MCF 10A (cell line): Measurements from ENCODE around the gene PTGS2. TPM values are rescaled to one million over a fixed set of nuclear protein-coding genes. Genes with fewer than 3 reads are reported as not detected.

Source experiments
- BruUV-seq: library from RNA; stranded (reverse); fragments of 400-500 nt; replicated peaks from 2 replicates; lab custom pipeline; 2021; lab: Mats Ljungman, UMichigan
- CTCF ChIA-PET: fragments of 300-600 bp; sonication (Branson Sonifier 250); formaldehyde crosslinking; extraction: SDS; loops from one replicate; lab custom pipeline; 2021; ENCODE audit warnings: antibody characterized with exemption, inconsistent platforms; lab: Yijun Ruan, JAX
- POLR2A ChIA-PET: fragments of 300-600, 350-650 bp; sonication (Branson Sonifier 250); formaldehyde crosslinking; extraction: SDS; loops from one replicate; lab custom pipeline; 2020; ENCODE audit warnings: antibody characterized with exemption, inconsistent platforms; lab: Yijun Ruan, JAX
- DNase-seq: peaks from one replicate; pipeline ENCODE4 v3.0.0-alpha.2; 2018; ENCODE audit not compliant: unreplicated experiment
- H3K27ac Mint-ChIP-seq: one replicate; pipeline ENCODE4 v1.8.0; 2022; ENCODE audit warnings: mild to moderate bottlenecking, low read depth, mixed read lengths; ENCODE audit not compliant: unreplicated experiment
- H3K27me3 Mint-ChIP-seq: one replicate; pipeline ENCODE4 v1.8.0; 2022; ENCODE audit warnings: mixed read lengths; ENCODE audit not compliant: insufficient read depth, unreplicated experiment
- H3K36me3 Mint-ChIP-seq: one replicate; pipeline ENCODE4 v1.8.0; 2022; ENCODE audit warnings: mild to moderate bottlenecking, moderate library complexity, mixed read lengths; ENCODE audit not compliant: insufficient read depth, unreplicated experiment
- H3K4me1 Mint-ChIP-seq: one replicate; pipeline ENCODE4 v1.8.0; 2022; ENCODE audit warnings: mixed read lengths; ENCODE audit not compliant: insufficient read depth, unreplicated experiment
- H3K4me3 Mint-ChIP-seq: one replicate; pipeline ENCODE4 v1.8.0; 2022; ENCODE audit warnings: mild to moderate bottlenecking, moderate library complexity, mixed read lengths; ENCODE audit not compliant: unreplicated experiment
- H3K9me3 Mint-ChIP-seq: one replicate; pipeline ENCODE4 v1.8.0; 2022; ENCODE audit warnings: mixed read lengths; ENCODE audit not compliant: unreplicated experiment
- CTCF ChIP-seq: fragments of 200-600 bp; IDR thresholded peaks from one replicate; pipeline ENCODE4 v1.8.0; 2022; ENCODE audit warnings: antibody characterized with exemption, mild to moderate bottlenecking; ENCODE audit not compliant: unreplicated experiment
- intact Hi-C: fragments of 100-400 bp; cut with micrococcal nuclease; formaldehyde crosslinking; loops from 2 replicates; pipeline ENCODE4 v1.14.1; 2022
- total RNA-seq: library from RNA; stranded (reverse); gene quantifications from 2 replicates; pipeline ENCODE4 v1.2.3, GENCODE V29; 2022

PTGS2 gene
- total RNA-seq, 1 experiment from 2014 or later: 17.6 TPM

GRCh38 chr1:186715887-186716809 is 35.9 kb upstream of the PTGS2 start:
- ChIA-PET CTCF (interaction anchor here (0.5 to 2.6 kb wide), 10 partner anchors 9 to 483 kb away, joined by 3 to 10 read pairs (median 3); no protein-coding TSS in a partner anchor), POLR2A (interaction anchor here (0.6 to 1.4 kb wide), 6 partner anchors 9 to 92 kb away, joined by 3 to 4 read pairs (median 3); no protein-coding TSS in a partner anchor)
- Mint-ChIP-seq H3K27me3 (no peaks in the 10 kb centered on the region), H3K4me1 (no peaks in the 10 kb centered on the region), H3K27ac (no peak overlapping the region), H3K4me3 (no peak overlapping the region), H3K36me3 (no peaks in the 10 kb centered on the region), H3K9me3 (no peaks in the 10 kb centered on the region)
- intact Hi-C loops: no loop called here
- DNase-seq: peak; percentile 37
- no TSS peak for BruUV-seq
- TF ChIP-seq CTCF: no peak

GRCh38 chr1:186710696-186711095 is 30.5 kb upstream of the PTGS2 start:
- TF ChIP-seq CTCF: no peak
- Mint-ChIP-seq H3K4me1 (no peaks in the 10 kb centered on the region), H3K27me3 (no peaks in the 10 kb centered on the region), H3K27ac (no peak overlapping the region), H3K9me3 (no peaks in the 10 kb centered on the region), H3K36me3 (no peaks in the 10 kb centered on the region), H3K4me3 (no peak overlapping the region)
- ChIA-PET POLR2A (no interaction called here), CTCF (interaction anchor here (0.6 kb wide), 1 partner anchor 22 kb away, joined by 3 read pairs; no protein-coding TSS in a partner anchor)
- BruUV-seq: no TSS peak
- DNase-seq: no peak
- intact Hi-C loops: no loop called here

- Mint-ChIP-seq H3K9me3 (no peaks in the 10 kb centered on the region), H3K27me3 (no peaks in the 10 kb centered on the region), H3K36me3 (no peaks in the 10 kb centered on the region), H3K4me3 (no peak overlapping the region), H3K27ac (no peak overlapping the region), H3K4me1 (no peaks in the 10 kb centered on the region)
- intact Hi-C loops: no loop called here
- ChIA-PET POLR2A (interaction anchor here (1.0 kb wide), 1 partner anchor 21 kb away, joined by 4 read pairs; no protein-coding TSS in a partner anchor), CTCF (no interaction called here)
- no peak for TF ChIP-seq CTCF
- DNase-seq: peak; percentile 16
- BruUV-seq: no TSS peak
Observed at GRCh38 chr1:186708694-186709097, 28.5 kb upstream of the PTGS2 start.

GRCh38 chr1:186703209-186703766 is 23.1 kb upstream of the PTGS2 start:
- no peaks in the 10 kb centered on the region for H3K27me3 Mint-ChIP-seq
- intact Hi-C loops: no loop called here
- H3K9me3 Mint-ChIP-seq: no peaks in the 10 kb centered on the region
- DNase-seq: no peak
- ChIA-PET POLR2A (interaction anchor here (0.7 kb wide), 1 partner anchor 84 kb away, joined by 3 read pairs; no protein-coding TSS in a partner anchor), CTCF (interaction anchor here (0.6 kb wide), 1 partner anchor 296 kb away, joined by 4 read pairs; no protein-coding TSS in a partner anchor)
- BruUV-seq: no TSS peak
- no peak for TF ChIP-seq CTCF
- no peaks in the 10 kb centered on the region for H3K4me1 Mint-ChIP-seq
- no peak overlapping the region for H3K27ac Mint-ChIP-seq
- no peak overlapping the region for H3K4me3 Mint-ChIP-seq
- H3K36me3 Mint-ChIP-seq: no peaks in the 10 kb centered on the region
